Epithelial cell of esophagus (primary cell): ENCODE measurements around the gene OSER1.

Experiments
- DNase-seq: peaks from one replicate; pipeline ENCODE4 v3.0.0; 2010; ENCODE audit warnings: low read depth
- H3K4me3 ChIP-seq: 2 replicates; pipeline ENCODE4 v1.5.1; 2011; ENCODE audit warnings: mild to moderate bottlenecking, low read length, control low read depth
- CTCF ChIP-seq: IDR thresholded peaks from 2 replicates; pipeline ENCODE4 v1.5.1; 2011; ENCODE audit warnings: low read depth, mild to moderate bottlenecking, low read length, control low read depth, inconsistent platforms; ENCODE audit not compliant: insufficient read depth; ENCODE audit errors: missing control alignments

OSER1 gene

GRCh38 chr20:44170816-44171410 is 39.7 kb downstream of the OSER1 start:
- DNase-seq: no peak
- TF ChIP-seq CTCF: no peak

GRCh38 chr20:44167736-44168135 is 42.8 kb downstream of the OSER1 start:
- DNase-seq: no peak
- no peak overlapping the region for H3K4me3 ChIP-seq
- no peak for TF ChIP-seq CTCF

More at GRCh38 chr20:44170816-44171410, 39.7 kb downstream of the OSER1 start:
- no peak overlapping the region for H3K4me3 ChIP-seq

GRCh38 chr20:44166477-44166876 is 44.1 kb downstream of the OSER1 start:
- H3K4me3 ChIP-seq: no peak overlapping the region
- DNase-seq: no peak
- TF ChIP-seq CTCF: no peak

GRCh38 chr20:44166008-44166407 is 44.6 kb downstream of the OSER1 start:
- no peak overlapping the region for H3K4me3 ChIP-seq
- no peak for TF ChIP-seq CTCF
- DNase-seq: peak; percentile 13

GRCh38 chr20:44160133-44160532 is 50.4 kb downstream of the OSER1 start:
- no peak overlapping the region for H3K4me3 ChIP-seq
- DNase-seq: no peak
- no peak for TF ChIP-seq CTCF

GRCh38 chr20:44159711-44160110 is 50.9 kb downstream of the OSER1 start:
- H3K4me3 ChIP-seq: no peak overlapping the region
- TF ChIP-seq CTCF: no peak
- DNase-seq: no peak

- no peak for DNase-seq
- no peak overlapping the region for H3K4me3 ChIP-seq
- TF ChIP-seq CTCF: no peak
These were observed 51.4 kb downstream of the OSER1 start for GRCh38 chr20:44159125-44159524.
